Coronary artery (tissue), 2 donors: ENCODE data around the gene CITED2.

Source experiments
- DNase-seq: peaks from one replicate; pipeline ENCODE4 v3.0.0-alpha.2; 2017; ENCODE audit warnings: low spot score
- H3K27ac ChIP-seq, 2 donors: fragments of 200-600 bp; sonication (generic); one replicate each; pipeline ENCODE4 v1.5.1; 2016 to 2019
- H3K4me3 ChIP-seq: fragments of 200-600 bp; sonication (generic); 2 replicates; pipeline ENCODE4 v1.5.1; 2016; ENCODE audit warnings: mild to moderate bottlenecking, moderate library complexity
- CTCF ChIP-seq: fragments of 200-600 bp; sonication (generic); IDR thresholded peaks from one replicate; pipeline ENCODE4 v1.5.1; 2019; ENCODE audit warnings: antibody characterized with exemption

Gene CITED2

GRCh38 chr6:139373928-139374356 is 506 bp downstream of the CITED2 start:
- DNase-seq: peak; percentile 78
- Histone ChIP-seq H3K27ac (peak overlapping the region; percentile 88 to 96), H3K4me3 (peak overlapping the region; percentile 86)
- no peak for TF ChIP-seq CTCF

GRCh38 chr6:139373154-139373927 is 1.1 kb downstream of the CITED2 start:
- peak; percentile 78 for DNase-seq
- TF ChIP-seq CTCF: no peak
- peak overlapping the region; percentile 88 to 96 for H3K27ac ChIP-seq
- peak overlapping the region; percentile 86 for H3K4me3 ChIP-seq

GRCh38 chr6:139372326-139373153 is 1.9 kb downstream of the CITED2 start:
- no peak for DNase-seq
- Histone ChIP-seq H3K27ac (peak overlapping the region; percentile 88 to 96), H3K4me3 (peak overlapping the region; percentile 86)
- no peak for TF ChIP-seq CTCF

GRCh38 chr6:139371421-139372203 is 2.8 kb downstream of the CITED2 start:
- no peak for DNase-seq
- Histone ChIP-seq H3K27ac (peak overlapping the region; percentile 88 to 96), H3K4me3 (peak overlapping the region; percentile 86)
- TF ChIP-seq CTCF: no peak

- peak overlapping the region; percentile 86 for H3K4me3 ChIP-seq
- peak overlapping the region; percentile 88 to 96 for H3K27ac ChIP-seq
- DNase-seq: no peak
- no peak for TF ChIP-seq CTCF
These were observed 3.5 kb downstream of the CITED2 start for GRCh38 chr6:139370999-139371345.

GRCh38 chr6:139370283-139370998 is 4.0 kb downstream of the CITED2 start:
- peak overlapping the region; percentile 88 to 96 for H3K27ac ChIP-seq
- peak overlapping the region; percentile 86 for H3K4me3 ChIP-seq
- DNase-seq: no peak
- no peak for TF ChIP-seq CTCF
